ENCODE results near the gene KCNN3. TPM values are rescaled to one million over a fixed set of nuclear protein-coding genes. Genes with fewer than 3 reads are reported as not detected.

Gene KCNN3
- polyA plus RNA-seq, 1 donor from 2014 or later, result 2.2 TPM

GRCh38 chr1:154714638-154715037 lies 155.4 kb downstream of the KCNN3 start:
- no peak overlapping the region for H3K27ac ChIP-seq (ENCODE audit: low read length)
- no peak overlapping the region for H3K9ac ChIP-seq (ENCODE audit: low read length)
- H3K79me2 ChIP-seq (replicated peaks; ENCODE audit: insufficient read depth, low read length), result no peaks in the 10 kb centered on the region
- no peaks in the 10 kb centered on the region for H3K9me2 ChIP-seq (ENCODE audit: insufficient read depth, low read length)
- no peak for TF ChIP-seq MXI1 (conservative IDR thresholded peaks at IDR 0.05; ENCODE audit: poor library complexity, severe bottlenecking)
- no peak for TF ChIP-seq TAF1 (IDR thresholded peaks at IDR 0.05; ENCODE audit: low read depth)
- no peak for TF ChIP-seq SMC3 (conservative IDR thresholded peaks at IDR 0.05; ENCODE audit: poor library complexity)
- no peak for TF ChIP-seq EZH2 (IDR thresholded peaks at IDR 0.05; ENCODE audit: borderline replicate concordance, insufficient read depth, low read length, poor library complexity, severe bottlenecking)
- TF ChIP-seq POLR2AphosphoS5 (IDR thresholded peaks at IDR 0.05), result no peak
- no peak for TF ChIP-seq EP300 (conservative IDR thresholded peaks at IDR 0.05; ENCODE audit: poor library complexity, severe bottlenecking)
- TF ChIP-seq, protein P1, sequence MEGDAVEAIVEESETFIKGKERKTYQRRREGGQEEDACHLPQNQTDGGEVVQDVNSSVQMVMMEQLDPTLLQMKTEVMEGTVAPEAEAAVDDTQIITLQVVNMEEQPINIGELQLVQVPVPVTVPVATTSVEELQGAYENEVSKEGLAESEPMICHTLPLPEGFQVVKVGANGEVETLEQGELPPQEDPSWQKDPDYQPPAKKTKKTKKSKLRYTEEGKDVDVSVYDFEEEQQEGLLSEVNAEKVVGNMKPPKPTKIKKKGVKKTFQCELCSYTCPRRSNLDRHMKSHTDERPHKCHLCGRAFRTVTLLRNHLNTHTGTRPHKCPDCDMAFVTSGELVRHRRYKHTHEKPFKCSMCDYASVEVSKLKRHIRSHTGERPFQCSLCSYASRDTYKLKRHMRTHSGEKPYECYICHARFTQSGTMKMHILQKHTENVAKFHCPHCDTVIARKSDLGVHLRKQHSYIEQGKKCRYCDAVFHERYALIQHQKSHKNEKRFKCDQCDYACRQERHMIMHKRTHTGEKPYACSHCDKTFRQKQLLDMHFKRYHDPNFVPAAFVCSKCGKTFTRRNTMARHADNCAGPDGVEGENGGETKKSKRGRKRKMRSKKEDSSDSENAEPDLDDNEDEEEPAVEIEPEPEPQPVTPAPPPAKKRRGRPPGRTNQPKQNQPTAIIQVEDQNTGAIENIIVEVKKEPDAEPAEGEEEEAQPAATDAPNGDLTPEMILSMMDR (IDR thresholded peaks at IDR 0.05; ENCODE audit: poor library complexity, severe bottlenecking), result no peak
- no peak for TF ChIP-seq REST (IDR thresholded peaks at IDR 0.05; ENCODE audit: borderline replicate concordance)
- TF ChIP-seq RAD21 (conservative IDR thresholded peaks at IDR 0.05), result no peak
- H4K20me1 ChIP-seq (ENCODE audit: insufficient read depth), result no peaks in the 10 kb centered on the region
- no peaks in the 10 kb centered on the region for H3K36me3 ChIP-seq (ENCODE audit: insufficient read depth, low read length)
- H3F3A ChIP-seq (ENCODE audit: insufficient read depth, low read length, poor library complexity, severe bottlenecking), result no peaks in the 10 kb centered on the region
- H3K27me3 ChIP-seq (ENCODE audit: insufficient read depth, low read depth, low read length), result no peaks in the 10 kb centered on the region
- no peaks in the 10 kb centered on the region for H3K9me3 ChIP-seq (ENCODE audit: low read length)
- H2AFZ ChIP-seq (ENCODE audit: low read depth, low read length), result no peak overlapping the region
- no peak overlapping the region for H3K4me2 ChIP-seq (ENCODE audit: low read length)
- no peak overlapping the region for H3K4me3 ChIP-seq (ENCODE audit: low read length)

DNA sequence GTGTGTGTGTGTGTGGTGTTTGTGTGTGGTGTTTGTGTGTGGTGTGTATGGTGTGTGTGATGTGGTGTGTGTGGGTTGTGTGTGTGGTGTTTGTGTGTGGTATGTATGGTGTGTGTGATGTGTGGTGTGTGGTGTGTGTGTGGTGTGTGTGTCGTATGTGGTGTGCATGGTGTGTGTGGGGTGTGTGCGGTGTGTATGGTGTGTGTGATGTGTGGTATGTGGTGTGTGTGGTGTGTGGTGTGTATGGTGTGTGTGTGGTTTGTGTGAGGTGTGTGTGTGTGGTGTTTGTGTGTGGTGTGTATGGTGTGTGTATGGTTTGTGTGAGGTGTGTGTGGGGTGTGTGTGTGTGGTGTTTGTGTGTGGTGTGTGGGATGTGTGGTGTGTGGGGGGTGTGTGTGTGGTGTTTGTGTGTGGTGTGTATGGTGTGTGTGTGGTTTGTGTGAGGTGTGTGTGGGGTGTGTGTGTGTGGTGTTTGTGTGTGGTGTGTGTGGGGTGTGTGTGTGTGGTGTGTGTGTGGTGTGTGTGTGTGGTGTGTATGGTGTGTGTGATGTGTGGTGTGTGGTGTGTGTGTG lies 155.9 kb downstream of the KCNN3 start:
- Histone ChIP-seq H3F3A (ENCODE audit: insufficient read depth, low read length, poor library complexity, severe bottlenecking) (no peaks in the 10 kb centered on the region), H4K20me1 (ENCODE audit: insufficient read depth) (no peaks in the 10 kb centered on the region), H3K4me3 (ENCODE audit: low read length) (no peak overlapping the region), H3K9me3 (ENCODE audit: low read length) (no peaks in the 10 kb centered on the region), H3K4me2 (ENCODE audit: low read length) (no peak overlapping the region), H3K9ac (ENCODE audit: low read length) (no peak overlapping the region), H3K79me2 (replicated peaks; ENCODE audit: insufficient read depth, low read length) (no peaks in the 10 kb centered on the region), H3K36me3 (ENCODE audit: insufficient read depth, low read length) (no peaks in the 10 kb centered on the region), H2AFZ (ENCODE audit: low read depth, low read length) (no peak overlapping the region), H3K9me2 (ENCODE audit: insufficient read depth, low read length) (no peaks in the 10 kb centered on the region), H3K27ac (ENCODE audit: low read length) (no peak overlapping the region), H3K27me3 (ENCODE audit: insufficient read depth, low read depth, low read length) (no peaks in the 10 kb centered on the region)
- TF ChIP-seq MXI1 (conservative IDR thresholded peaks at IDR 0.05; ENCODE audit: poor library complexity, severe bottlenecking) (no peak), POLR2AphosphoS5 (IDR thresholded peaks at IDR 0.05) (no peak), EZH2 (IDR thresholded peaks at IDR 0.05; ENCODE audit: borderline replicate concordance, insufficient read depth, low read length, poor library complexity, severe bottlenecking) (no peak), SMC3 (conservative IDR thresholded peaks at IDR 0.05; ENCODE audit: poor library complexity) (no peak), EP300 (conservative IDR thresholded peaks at IDR 0.05; ENCODE audit: poor library complexity, severe bottlenecking) (no peak), TAF1 (IDR thresholded peaks at IDR 0.05; ENCODE audit: low read depth) (no peak), REST (IDR thresholded peaks at IDR 0.05; ENCODE audit: borderline replicate concordance) (no peak)
- TF ChIP-seq, protein P1 (IDR thresholded peaks at IDR 0.05; ENCODE audit: poor library complexity, severe bottlenecking), result no peak
